Natural killer cell (primary cell): ENCODE results near the gene KIRREL1. TPM values are rescaled to one million over a fixed set of nuclear protein-coding genes. Genes with fewer than 3 reads are reported as not detected.

Experiments used
- ATAC-seq, 3 donors: fragments of 150-1000 bp in 2 of 3; fragments of 200-7000 bp in 1 of 3; cut with Tn5 transposase; 1 replicate in 1 of 3; 2 replicates in 2 of 3; pipeline ENCODE4 v1.10.0; 2021; ENCODE audit warnings: mild to moderate bottlenecking in 2 of 3, moderate library complexity in 2 of 3
- DNase-seq, 2 donors: peaks; one replicate each; pipeline versions ENCODE4 v3.0.0 to v3.0.0-alpha.2; 2013 to 2021; ENCODE audit warnings: mixed read lengths in 1 of 2
- H3K27ac ChIP-seq: one replicate; pipeline ENCODE4 v1.5.1; 2013; ENCODE audit warnings: mild to moderate bottlenecking, low read length
- H3K27me3 ChIP-seq: one replicate; pipeline ENCODE4 v1.6.1; 2013; ENCODE audit warnings: low read length; ENCODE audit not compliant: control insufficient read depth, insufficient read depth
- H3K36me3 ChIP-seq: one replicate; pipeline ENCODE4 v1.6.1; 2013; ENCODE audit warnings: low read length; ENCODE audit not compliant: control insufficient read depth, insufficient read depth
- H3K4me1 ChIP-seq: one replicate; pipeline ENCODE4 v1.6.1; 2013; ENCODE audit warnings: low read length; ENCODE audit not compliant: control insufficient read depth, insufficient read depth
- H3K4me3 ChIP-seq: one replicate; pipeline ENCODE4 v1.5.1; 2013; ENCODE audit warnings: low read length
- H3K9me3 ChIP-seq: one replicate; pipeline ENCODE4 v1.6.1; 2013; ENCODE audit warnings: low read length; ENCODE audit not compliant: control insufficient read depth, insufficient read depth
- H3K27ac Mint-ChIP-seq, 2 donors: one replicate each; pipeline ENCODE4 v1.8.0; 2022; ENCODE audit warnings: mild to moderate bottlenecking in 2 of 2, mixed read lengths in 2 of 2, moderate library complexity in 1 of 2
- H3K27me3 Mint-ChIP-seq, 2 donors: one replicate each; pipeline ENCODE4 v1.8.0; 2022; ENCODE audit warnings: low read depth in 2 of 2, mixed read lengths in 2 of 2
- H3K36me3 Mint-ChIP-seq: one replicate; pipeline ENCODE4 v1.8.0; 2022; ENCODE audit warnings: mixed read lengths
- H3K4me1 Mint-ChIP-seq, 2 donors: one replicate each; pipeline ENCODE4 v1.8.0; 2022; ENCODE audit warnings: mixed read lengths in 2 of 2
- H3K4me3 Mint-ChIP-seq: one replicate; pipeline ENCODE4 v1.8.0; 2022; ENCODE audit warnings: mild to moderate bottlenecking, moderate library complexity, mixed read lengths
- H3K9me3 Mint-ChIP-seq, 2 donors: one replicate each; pipeline ENCODE4 v1.8.0; 2022; ENCODE audit warnings: mixed read lengths in 2 of 2
- CTCF ChIP-seq: fragments of 200-600 bp; IDR thresholded peaks from one replicate; pipeline ENCODE4 v1.8.0; 2022; ENCODE audit warnings: antibody characterized with exemption
- WGBS: methylation state at CpG from one replicate; pipeline ENCODE4 v1.1.7; 2013; ENCODE audit warnings: missing lambda C conversion rate; ENCODE audit not compliant: insufficient coverage; 5-methylcytosine and 5-hydroxymethylcytosine counted together
- intact Hi-C: fragments of 100-400 bp; cut with micrococcal nuclease; formaldehyde crosslinking; loops from one replicate; pipeline ENCODE4 v1.14.2; 2022
- total RNA-seq, 4 donors: library from RNA; stranded (reverse); fragments of 120-200 nt in 1 of 4; gene quantifications; one replicate each; pipeline versions ENCODE4 v1.2.3 to v1.2.4, GENCODE V29; 2013 to 2022

Gene KIRREL1
- total RNA-seq, 3 donors from 2014 or later (not counting 1 experiment from before 2014, with no cell fraction given), result not detected

DNA sequence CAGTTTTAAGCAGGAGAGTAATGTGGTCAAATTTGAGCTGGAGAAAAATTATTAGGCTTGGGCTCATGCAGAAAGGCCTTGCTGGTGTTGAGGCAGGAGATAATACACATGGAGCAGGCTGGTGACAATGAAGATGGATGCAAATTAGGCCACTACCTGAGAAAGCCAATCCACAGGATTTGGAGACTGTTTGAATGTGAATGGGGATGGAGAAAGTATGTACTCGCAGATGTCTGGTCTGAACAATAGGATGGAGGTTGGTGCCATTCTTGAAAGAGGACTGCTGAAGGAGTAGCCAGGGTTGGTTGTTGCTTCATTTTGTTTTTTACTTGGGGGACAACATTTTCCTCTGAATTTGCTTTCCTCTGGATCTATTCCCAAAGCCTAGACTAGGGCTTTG lies 8.0 kb upstream of the KIRREL1 start:
- no peak overlapping the region for H3K4me3 ChIP-seq
- H3K27me3 Mint-ChIP-seq, result peaks cover 35 to 36% of the 10 kb centered on the region in 2 donors
- intact Hi-C loops, result no loop called here
- no peaks in the 10 kb centered on the region for H3K36me3 ChIP-seq
- H3K9me3 Mint-ChIP-seq, result no peaks in the 10 kb centered on the region
- DNase-seq (no peak), ATAC-seq (no peak)
- TF ChIP-seq CTCF, result no peak
- no peak overlapping the region for H3K27ac ChIP-seq
- H3K36me3 Mint-ChIP-seq, result no peaks in the 10 kb centered on the region
- H3K27me3 ChIP-seq, result no peaks in the 10 kb centered on the region
- H3K4me1 Mint-ChIP-seq, result no peaks in the 10 kb centered on the region
- WGBS, result 86% methylated on average over 1 of the region's 1 CpG
- no peak overlapping the region for H3K4me3 Mint-ChIP-seq
- H3K9me3 ChIP-seq, result no peaks in the 10 kb centered on the region
- no peaks in the 10 kb centered on the region for H3K4me1 ChIP-seq
- no peak overlapping the region for H3K27ac Mint-ChIP-seq

DNA sequence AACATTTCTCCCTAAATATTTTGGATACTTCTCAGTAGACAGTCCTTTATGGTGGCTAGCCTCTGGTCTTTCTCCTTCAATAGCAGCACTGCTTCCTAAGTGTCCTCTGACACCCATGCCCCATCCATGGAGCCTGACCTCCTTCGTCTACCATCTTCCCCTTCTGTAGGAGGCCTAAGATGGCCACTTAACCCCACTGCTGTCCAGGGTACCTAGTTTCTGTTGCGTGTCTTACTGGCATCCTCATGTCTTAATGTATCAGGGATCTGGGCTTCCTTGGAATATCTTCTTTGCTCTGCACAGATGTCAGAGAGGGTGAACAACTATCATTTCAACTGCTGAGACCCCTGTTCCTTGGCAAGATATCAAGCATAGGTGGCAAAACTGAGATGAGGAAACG lies 5.4 kb upstream of the KIRREL1 start:
- Mint-ChIP-seq H3K4me1 (peaks cover 0 to 4% of the 10 kb centered on the region in 2 donors), H3K4me3 (no peak overlapping the region), H3K27me3 (peaks cover 34 to 42% of the 10 kb centered on the region in 2 donors), H3K36me3 (no peaks in the 10 kb centered on the region), H3K27ac (no peak overlapping the region), H3K9me3 (no peaks in the 10 kb centered on the region)
- no peak overlapping the region for H3K4me3 ChIP-seq
- 63% methylated on average over 3 of the region's 3 CpGs for WGBS
- peaks cover 19% of the 10 kb centered on the region for H3K27me3 ChIP-seq
- ATAC-seq, result no peak
- peaks cover 3% of the 10 kb centered on the region for H3K4me1 ChIP-seq
- DNase-seq, result no peak
- H3K27ac ChIP-seq, result no peak overlapping the region
- no peaks in the 10 kb centered on the region for H3K9me3 ChIP-seq
- no peaks in the 10 kb centered on the region for H3K36me3 ChIP-seq
- intact Hi-C loops, result no loop called here
- no peak for TF ChIP-seq CTCF

- Histone ChIP-seq H3K27ac (no peak overlapping the region), H3K4me1 (peaks cover 12% of the 10 kb centered on the region), H3K4me3 (no peak overlapping the region), H3K9me3 (no peaks in the 10 kb centered on the region), H3K36me3 (no peaks in the 10 kb centered on the region), H3K27me3 (peaks cover 27% of the 10 kb centered on the region)
- DNase-seq (peak; percentile 21 to 64), ATAC-seq (peak; percentile 54 to 75 (median 63))
- intact Hi-C loops, result loop anchor here (2.0 kb wide), 1 partner anchor 133 kb away; no protein-coding TSS in a partner anchor
- TF ChIP-seq CTCF, result peak; percentile 78
- Mint-ChIP-seq H3K27ac (no peak overlapping the region), H3K9me3 (no peaks in the 10 kb centered on the region), H3K36me3 (no peaks in the 10 kb centered on the region), H3K4me1 (peaks cover 0 to 10% of the 10 kb centered on the region in 2 donors), H3K4me3 (peak overlapping the region; percentile 83), H3K27me3 (peaks cover 34 to 42% of the 10 kb centered on the region in 2 donors)
- WGBS, result 41% methylated on average over 10 of the region's 10 CpGs
These were observed 1.2 kb upstream of the KIRREL1 start for GRCh38 chr1:157992031-157992832.

DNA sequence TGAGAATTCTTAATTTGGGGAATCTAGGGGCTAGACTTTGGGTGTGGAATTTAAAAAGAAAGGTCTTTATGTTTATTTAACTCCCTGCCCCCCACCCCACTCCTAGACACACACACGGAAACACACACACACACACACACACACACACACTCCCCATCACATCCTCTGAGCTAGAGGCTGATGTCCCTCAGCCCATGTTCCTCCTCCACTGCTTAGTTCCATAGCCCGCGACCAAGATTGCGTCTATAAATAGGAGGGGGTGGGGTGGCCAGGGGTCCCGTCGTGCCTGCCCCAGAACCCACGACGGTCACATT lies 655 bp upstream of the KIRREL1 start:
- H3K27ac Mint-ChIP-seq, result no peak overlapping the region
- intact Hi-C loops, result loop anchor here (2.0 kb wide), 1 partner anchor 132 kb away; no protein-coding TSS in a partner anchor
- H3K4me1 Mint-ChIP-seq, result peaks cover 0 to 10% of the 10 kb centered on the region in 2 donors
- no peak overlapping the region for H3K27ac ChIP-seq
- TF ChIP-seq CTCF, result no peak
- H3K9me3 Mint-ChIP-seq, result no peaks in the 10 kb centered on the region
- peaks cover 27% of the 10 kb centered on the region for H3K27me3 ChIP-seq
- no peak overlapping the region for H3K4me3 ChIP-seq
- H3K36me3 Mint-ChIP-seq, result no peaks in the 10 kb centered on the region
- peaks cover 34 to 42% of the 10 kb centered on the region in 2 donors for H3K27me3 Mint-ChIP-seq
- no CpG with 5 or more reads among the region's 8 CpGs for WGBS
- peaks cover 12% of the 10 kb centered on the region for H3K4me1 ChIP-seq
- peak overlapping the region; percentile 83 for H3K4me3 Mint-ChIP-seq
- no peaks in the 10 kb centered on the region for H3K9me3 ChIP-seq
- H3K36me3 ChIP-seq, result no peaks in the 10 kb centered on the region
- DNase-seq (peak in 1 of 2 donors; percentile 21), ATAC-seq (no peak)
